ENCODE results near the gene PDE4A.
"Not testable (repeated sequence)": the region's sequence is repeated elsewhere in the genome, so short reads cannot be mapped to it uniquely, and the experiment has no call there.

Gene PDE4A

GRCh38 chr19:10420444-10421239 is at the start of gene PDE4A:
TSS of gene PDE4A (plus strand) at chr19:10420538. CDS start at chr19:10420765, 227 bp downstream.
- peak; percentile 39 for DNase-seq

GRCh38 chr19:10372690-10373089 is 47.6 kb upstream of the PDE4A start:
- DNase-seq = no peak

- DNase-seq = no peak
These were observed 45.4 kb upstream of the PDE4A start for GRCh38 chr19:10374931-10375330.

GRCh38 chr19:10377140-10377640 is 43.1 kb upstream of the PDE4A start:
- DNase-seq = not testable (repeated sequence)

- DNase-seq = no peak
These were observed 42.2 kb upstream of the PDE4A start for GRCh38 chr19:10378124-10378523.

GRCh38 chr19:10379880-10380312 is 40.4 kb upstream of the PDE4A start:
- no peak for DNase-seq

- DNase-seq = peak; percentile 96
These were observed 39.8 kb upstream of the PDE4A start, which contains the start of gene TYK2 for GRCh38 chr19:10380313-10381102. TSS of gene TYK2 (minus strand) at chr19:10380572. CDS start at chr19:10378406, 2,166 bp downstream.

GRCh38 chr19:10383223-10383499 is 37.2 kb upstream of the PDE4A start:
- DNase-seq = not testable (repeated sequence)

GRCh38 chr19:10384580-10384979 is 35.8 kb upstream of the PDE4A start:
- no peak for DNase-seq

- peak; percentile 45 for DNase-seq
These were observed 31.4 kb upstream of the PDE4A start for GRCh38 chr19:10388957-10389356.

- DNase-seq = no peak
These were observed 30.5 kb upstream of the PDE4A start for GRCh38 chr19:10389863-10390262.

- DNase-seq = peak; percentile 39
These were observed 29.6 kb upstream of the PDE4A start for GRCh38 chr19:10390652-10391286.

GRCh38 chr19:10392120-10392519 is 28.2 kb upstream of the PDE4A start:
- no peak for DNase-seq

- DNase-seq = no peak
These were observed 27.2 kb upstream of the PDE4A start for GRCh38 chr19:10393137-10393536.

- DNase-seq = no peak
These were observed 25.3 kb upstream of the PDE4A start for GRCh38 chr19:10395003-10395402.

GRCh38 chr19:10395436-10395835 is 24.9 kb upstream of the PDE4A start:
- no peak for DNase-seq

GRCh38 chr19:10395917-10396316 is 24.4 kb upstream of the PDE4A start:
- DNase-seq = no peak

- no peak for DNase-seq
These were observed 21.5 kb upstream of the PDE4A start for GRCh38 chr19:10398819-10399218.

GRCh38 chr19:10399340-10399739 is 21.0 kb upstream of the PDE4A start:
- DNase-seq = not testable (repeated sequence)

GRCh38 chr19:10399878-10400277 is 20.5 kb upstream of the PDE4A start:
- DNase-seq = no peak

- DNase-seq = no peak
These were observed 17.8 kb upstream of the PDE4A start for GRCh38 chr19:10402441-10403038.

- DNase-seq = peak; percentile 96
These were observed 17.0 kb upstream of the PDE4A start, which contains the start of gene CDC37 for GRCh38 chr19:10403137-10404021. TSS of gene CDC37 (minus strand) at chr19:10403542. CDS start at chr19:10403479, 63 bp downstream.
